ENCODE data around the gene ERMARD.

Gene ERMARD

DNA sequence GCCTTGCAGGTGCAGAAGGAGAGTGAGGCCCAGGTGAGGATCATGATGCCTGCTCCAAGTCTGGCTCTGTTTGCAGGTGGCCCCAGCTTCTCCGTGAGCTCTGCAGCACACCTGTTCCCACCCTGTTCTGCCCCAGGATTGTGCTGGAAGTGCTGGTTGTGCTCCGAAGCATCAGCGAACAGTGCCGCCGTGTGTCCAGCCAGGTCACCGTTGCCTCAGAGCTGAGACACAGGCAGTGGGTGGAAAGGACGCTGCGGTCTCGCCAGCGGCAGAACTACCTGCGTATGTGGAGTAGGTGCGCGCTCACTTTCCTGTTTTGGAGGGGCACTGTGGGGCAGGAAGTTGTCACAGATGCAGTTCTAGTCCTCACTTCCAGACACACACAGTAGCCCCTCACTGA is 25.0 kb downstream of the ERMARD start:
- Histone ChIP-seq H3K4me2 (ENCODE audit: low read length) (no peak overlapping the region), H3K36me3 (ENCODE audit: control insufficient read depth, low read length) (peaks cover 29% of the 10 kb centered on the region), H3K27me3 (ENCODE audit: control insufficient read depth, low read length) (no peaks in the 10 kb centered on the region), H3K4me3 (ENCODE audit: low read length) (no peak overlapping the region), H3K79me2 (ENCODE audit: control insufficient read depth, low read length) (no peaks in the 10 kb centered on the region), H3K9me2 (replicated peaks; ENCODE audit: control insufficient read depth, low read length) (no peaks in the 10 kb centered on the region), H3K27ac (ENCODE audit: low read depth, low read length) (no peak overlapping the region), H3K9me3 (ENCODE audit: control insufficient read depth, insufficient read depth, low read length) (no peaks in the 10 kb centered on the region), H3K4me1 (ENCODE audit: control insufficient read depth, low read length) (no peaks in the 10 kb centered on the region), H3F3A (ENCODE audit: control insufficient read depth, insufficient read depth) (no peaks in the 10 kb centered on the region), H4K20me1 (ENCODE audit: control insufficient read depth, insufficient read depth, low read depth, low read length) (no peaks in the 10 kb centered on the region)
- TF ChIP-seq, protein P1, sequence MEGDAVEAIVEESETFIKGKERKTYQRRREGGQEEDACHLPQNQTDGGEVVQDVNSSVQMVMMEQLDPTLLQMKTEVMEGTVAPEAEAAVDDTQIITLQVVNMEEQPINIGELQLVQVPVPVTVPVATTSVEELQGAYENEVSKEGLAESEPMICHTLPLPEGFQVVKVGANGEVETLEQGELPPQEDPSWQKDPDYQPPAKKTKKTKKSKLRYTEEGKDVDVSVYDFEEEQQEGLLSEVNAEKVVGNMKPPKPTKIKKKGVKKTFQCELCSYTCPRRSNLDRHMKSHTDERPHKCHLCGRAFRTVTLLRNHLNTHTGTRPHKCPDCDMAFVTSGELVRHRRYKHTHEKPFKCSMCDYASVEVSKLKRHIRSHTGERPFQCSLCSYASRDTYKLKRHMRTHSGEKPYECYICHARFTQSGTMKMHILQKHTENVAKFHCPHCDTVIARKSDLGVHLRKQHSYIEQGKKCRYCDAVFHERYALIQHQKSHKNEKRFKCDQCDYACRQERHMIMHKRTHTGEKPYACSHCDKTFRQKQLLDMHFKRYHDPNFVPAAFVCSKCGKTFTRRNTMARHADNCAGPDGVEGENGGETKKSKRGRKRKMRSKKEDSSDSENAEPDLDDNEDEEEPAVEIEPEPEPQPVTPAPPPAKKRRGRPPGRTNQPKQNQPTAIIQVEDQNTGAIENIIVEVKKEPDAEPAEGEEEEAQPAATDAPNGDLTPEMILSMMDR (IDR thresholded peaks at IDR 0.05; ENCODE audit: low read depth, low read length, poor library complexity, severe bottlenecking) = no peak
- no peak for TF ChIP-seq EZH2phosphoT487 (IDR thresholded peaks at IDR 0.05; ENCODE audit: borderline replicate concordance, low read length)

DNA sequence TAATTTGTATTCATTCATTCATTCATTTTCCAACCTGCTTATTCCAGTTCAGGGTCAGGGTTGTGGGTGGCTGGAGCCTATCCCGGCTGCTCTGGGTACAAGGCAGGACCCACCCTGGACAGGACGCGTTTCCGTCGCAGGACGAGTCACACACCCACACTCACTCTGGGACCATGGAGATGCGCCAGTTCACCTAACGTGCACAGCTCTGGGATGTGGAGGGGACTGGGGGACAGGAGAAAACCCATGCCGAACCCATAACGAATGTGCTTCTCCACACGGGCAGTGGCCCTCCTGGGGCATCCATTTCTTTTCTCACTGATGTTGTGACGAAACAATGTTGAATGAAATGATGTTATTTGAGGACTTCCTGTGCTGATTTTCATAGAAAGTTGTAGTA is 26.5 kb downstream of the ERMARD start:
- H3F3A ChIP-seq (ENCODE audit: control insufficient read depth, insufficient read depth) = no peaks in the 10 kb centered on the region
- no peaks in the 10 kb centered on the region for H3K27me3 ChIP-seq (ENCODE audit: control insufficient read depth, low read length)
- no peaks in the 10 kb centered on the region for H3K9me2 ChIP-seq (replicated peaks; ENCODE audit: control insufficient read depth, low read length)
- TF ChIP-seq, protein P1 (IDR thresholded peaks at IDR 0.05; ENCODE audit: low read depth, low read length, poor library complexity, severe bottlenecking) = no peak
- no peak for TF ChIP-seq EZH2phosphoT487 (IDR thresholded peaks at IDR 0.05; ENCODE audit: borderline replicate concordance, low read length)
- no peak overlapping the region for H3K4me3 ChIP-seq (ENCODE audit: low read length)
- no peaks in the 10 kb centered on the region for H3K4me1 ChIP-seq (ENCODE audit: control insufficient read depth, low read length)
- H3K27ac ChIP-seq (ENCODE audit: low read depth, low read length) = no peak overlapping the region
- no peaks in the 10 kb centered on the region for H4K20me1 ChIP-seq (ENCODE audit: control insufficient read depth, insufficient read depth, low read depth, low read length)
- no peak overlapping the region for H3K4me2 ChIP-seq (ENCODE audit: low read length)
- no peaks in the 10 kb centered on the region for H3K79me2 ChIP-seq (ENCODE audit: control insufficient read depth, low read length)
- H3K9me3 ChIP-seq (ENCODE audit: control insufficient read depth, insufficient read depth, low read length) = no peaks in the 10 kb centered on the region
- peaks cover 25% of the 10 kb centered on the region for H3K36me3 ChIP-seq (ENCODE audit: control insufficient read depth, low read length)

DNA sequence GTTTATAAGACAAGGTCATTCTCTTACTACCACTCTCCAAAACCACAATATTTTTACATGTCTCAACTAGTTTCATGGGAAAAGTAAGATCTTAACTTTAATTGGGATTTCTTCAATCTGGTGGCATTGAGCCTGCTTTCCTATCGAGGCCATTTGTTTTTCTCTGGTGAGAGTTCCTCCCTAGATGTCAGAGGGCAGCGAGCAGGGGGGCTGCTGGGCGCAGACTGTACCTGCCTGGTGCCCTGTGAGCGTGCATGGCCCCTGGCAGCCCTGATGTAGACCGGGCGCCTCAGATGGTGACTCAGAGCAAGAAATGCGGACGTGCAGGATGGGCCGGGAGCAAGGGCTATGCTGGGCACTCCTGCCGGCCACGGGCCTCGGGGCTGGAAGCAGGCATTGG is 27.2 kb downstream of the ERMARD start:
- Histone ChIP-seq H3F3A (ENCODE audit: control insufficient read depth, insufficient read depth) (no peaks in the 10 kb centered on the region), H4K20me1 (ENCODE audit: control insufficient read depth, insufficient read depth, low read depth, low read length) (no peaks in the 10 kb centered on the region), H3K4me1 (ENCODE audit: control insufficient read depth, low read length) (no peaks in the 10 kb centered on the region), H3K9me2 (replicated peaks; ENCODE audit: control insufficient read depth, low read length) (no peaks in the 10 kb centered on the region), H3K79me2 (ENCODE audit: control insufficient read depth, low read length) (no peaks in the 10 kb centered on the region), H3K4me3 (ENCODE audit: low read length) (no peak overlapping the region), H3K9me3 (ENCODE audit: control insufficient read depth, insufficient read depth, low read length) (no peaks in the 10 kb centered on the region), H3K27ac (ENCODE audit: low read depth, low read length) (no peak overlapping the region), H3K36me3 (ENCODE audit: control insufficient read depth, low read length) (peaks cover 20% of the 10 kb centered on the region), H3K4me2 (ENCODE audit: low read length) (no peak overlapping the region), H3K27me3 (ENCODE audit: control insufficient read depth, low read length) (no peaks in the 10 kb centered on the region)
- TF ChIP-seq EZH2phosphoT487 (IDR thresholded peaks at IDR 0.05; ENCODE audit: borderline replicate concordance, low read length) = no peak
- TF ChIP-seq, protein P1 (IDR thresholded peaks at IDR 0.05; ENCODE audit: low read depth, low read length, poor library complexity, severe bottlenecking) = no peak

Data from DOHH2 (cell line).